ENCODE results near the gene LZIC.

The LZIC gene

GRCh38 chr1:9960706-9961562 lies 17.7 kb upstream of the LZIC start:
- TF ChIP-seq CTCF (IDR thresholded peaks at IDR 0.05; ENCODE audit: low read depth, low read length): no peak
- no peak overlapping the region for H3K4me3 ChIP-seq (replicated peaks in 1 of 2; ENCODE audit: low read depth in 2 of 2, low read length in 2 of 2)
- DNase-seq (ENCODE audit: low read depth in 2 of 2): peak; percentile 14 to 30

- peak in 1 of 2 donors; percentile 37 for DNase-seq (ENCODE audit: low read depth in 2 of 2)
- H3K4me3 ChIP-seq (replicated peaks in 1 of 2; ENCODE audit: low read depth in 2 of 2, low read length in 2 of 2): no peak overlapping the region
- no peak for TF ChIP-seq CTCF (IDR thresholded peaks at IDR 0.05; ENCODE audit: low read depth, low read length)
Measured at GRCh38 chr1:9960011-9960410, 16.8 kb upstream of the LZIC start.

- no peak overlapping the region for H3K4me3 ChIP-seq (replicated peaks in 1 of 2; ENCODE audit: low read depth in 2 of 2, low read length in 2 of 2)
- no peak for DNase-seq (ENCODE audit: low read depth in 2 of 2)
- TF ChIP-seq CTCF (IDR thresholded peaks at IDR 0.05; ENCODE audit: low read depth, low read length): no peak
Measured at GRCh38 chr1:9957726-9958125, 14.5 kb upstream of the LZIC start.

DNA sequence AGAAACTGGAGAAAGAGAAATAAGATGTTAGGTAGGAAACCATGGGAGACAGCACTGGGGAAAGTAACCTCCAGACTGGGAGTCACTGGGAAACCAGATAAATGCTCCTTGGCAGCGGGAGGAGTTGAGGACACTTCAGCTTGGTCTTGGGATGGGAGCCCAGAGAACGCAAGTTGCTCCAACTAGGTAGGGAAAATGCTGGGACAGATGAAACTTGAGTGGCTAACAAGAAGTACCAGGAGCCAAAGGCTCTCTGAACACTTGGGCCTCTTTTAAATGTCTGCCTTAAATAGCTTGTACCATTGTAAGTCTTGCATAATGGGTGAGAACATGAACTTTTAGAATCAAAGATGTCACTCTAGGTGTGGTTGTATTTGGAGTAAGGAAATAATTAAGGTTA lies 3.1 kb upstream of the LZIC start:
- H3K4me3 ChIP-seq (replicated peaks in 1 of 2; ENCODE audit: low read depth in 2 of 2, low read length in 2 of 2): no peak overlapping the region
- DNase-seq (ENCODE audit: low read depth in 2 of 2): no peak
- no peak for TF ChIP-seq CTCF (IDR thresholded peaks at IDR 0.05; ENCODE audit: low read depth, low read length)

DNA sequence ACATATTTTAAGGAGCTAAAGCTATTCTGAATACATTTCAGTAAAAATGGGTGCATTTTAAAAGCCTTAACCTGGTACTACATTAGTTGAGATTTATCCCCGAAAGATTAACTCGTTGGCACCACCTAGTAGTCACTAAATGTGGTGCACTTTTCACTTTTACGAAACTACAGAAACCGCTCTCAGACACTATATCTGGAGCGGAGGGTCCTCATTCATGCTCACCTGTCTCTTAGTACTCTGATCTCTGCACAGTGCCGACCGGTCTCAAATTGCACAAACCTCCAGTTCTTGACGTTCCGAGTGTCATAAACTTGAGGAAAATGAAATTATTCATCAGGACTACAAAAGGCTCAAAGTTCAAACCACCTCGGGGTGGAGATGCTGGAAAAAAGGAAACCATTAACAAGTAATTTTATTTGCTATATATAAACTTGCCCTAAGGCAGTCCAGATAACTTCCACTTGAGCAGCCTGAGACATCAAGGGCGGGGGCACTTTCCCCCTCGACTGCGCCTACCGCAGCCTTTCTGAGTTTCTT lies 722 bp downstream of the LZIC start:
- DNase-seq (ENCODE audit: low read depth in 2 of 2): peak; percentile 74 to 76
- H3K4me3 ChIP-seq (replicated peaks in 1 of 2; ENCODE audit: low read depth in 2 of 2, low read length in 2 of 2): peak overlapping the region; percentile 67 to 80
- TF ChIP-seq CTCF (IDR thresholded peaks at IDR 0.05; ENCODE audit: low read depth, low read length): peak; percentile 57

DNA sequence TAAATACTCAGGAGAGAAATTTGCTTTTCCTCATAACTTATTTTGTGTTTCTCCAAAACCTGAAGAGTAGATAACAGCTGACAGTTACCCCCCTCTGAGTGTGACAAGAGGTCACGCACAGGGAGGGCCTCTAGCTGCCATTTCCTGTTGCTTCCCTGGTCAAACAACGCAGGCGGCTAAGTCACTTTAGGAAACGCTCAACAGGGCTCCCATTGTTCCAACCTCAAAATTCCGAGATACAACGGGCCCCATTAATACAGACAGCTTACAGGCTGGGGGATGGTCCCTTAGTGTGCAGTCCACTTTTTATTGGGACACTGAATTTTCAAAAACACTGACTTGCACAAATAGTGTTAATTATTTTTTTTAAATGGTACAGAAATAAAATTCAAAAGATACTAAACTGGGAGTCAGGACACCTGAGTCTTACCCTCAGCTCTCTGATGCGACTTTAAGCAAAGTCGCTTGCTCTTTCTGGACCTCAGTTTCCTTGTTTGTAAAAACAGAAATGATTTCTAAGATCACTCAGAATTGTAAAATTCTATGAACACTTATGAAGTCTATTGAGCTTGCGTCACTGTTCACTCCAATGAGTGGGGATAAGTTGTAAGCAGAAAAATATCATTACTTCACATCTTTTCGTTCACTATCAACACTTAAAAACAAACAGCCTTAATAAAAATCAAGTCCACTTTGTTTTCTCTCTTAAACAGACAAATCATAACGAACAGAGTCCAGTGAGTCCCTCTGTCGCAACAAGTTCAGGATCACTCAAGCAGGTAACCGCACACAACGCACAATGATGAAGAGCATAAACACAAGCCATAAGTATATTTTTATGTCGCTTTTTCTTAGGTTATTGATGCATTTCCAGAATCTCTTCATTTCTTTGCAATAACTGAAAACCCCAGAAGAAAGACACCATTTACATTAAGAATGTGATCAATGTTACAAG lies 13.5 kb downstream of the LZIC start:
- TF ChIP-seq CTCF (IDR thresholded peaks at IDR 0.05; ENCODE audit: low read depth, low read length): no peak
- no peak overlapping the region for H3K4me3 ChIP-seq (replicated peaks in 1 of 2; ENCODE audit: low read depth in 2 of 2, low read length in 2 of 2)
- DNase-seq (ENCODE audit: low read depth in 2 of 2): peak in 1 of 2 donors; percentile 47

Data from cardiac fibroblast (primary cell).